Measurements from ENCODE around the gene CIT. TPM values are rescaled to one million over a fixed set of nuclear protein-coding genes. Genes with fewer than 3 reads are reported as not detected.

Gene CIT
- total RNA-seq, 1 donor from 2014 or later: 29.3 TPM

GRCh38 chr12:119676022-119676421 lies 201.1 kb downstream of the CIT start:
- Mint-ChIP-seq H3K36me3 (peaks cover 45% of the 10 kb centered on the region), H3K4me3 (no peak overlapping the region), H3K4me1 (no peaks in the 10 kb centered on the region), H3K27me3 (ENCODE audit: low read depth) (no peaks in the 10 kb centered on the region), H3K27ac (no peak overlapping the region), H3K9me3 (no peaks in the 10 kb centered on the region)
- TF ChIP-seq CTCF (IDR thresholded peaks at IDR 0.05; ENCODE audit: unreplicated experiment): no peak
- no peak for DNase-seq (ENCODE audit: low spot score in 2 of 2, unreplicated experiment in 2 of 2)

- Mint-ChIP-seq H3K4me1 (peaks cover 10% of the 10 kb centered on the region), H3K36me3 (peaks cover 39% of the 10 kb centered on the region), H3K9me3 (no peaks in the 10 kb centered on the region), H3K27ac (no peak overlapping the region), H3K4me3 (no peak overlapping the region), H3K27me3 (ENCODE audit: low read depth) (no peaks in the 10 kb centered on the region)
- DNase-seq (ENCODE audit: low spot score in 2 of 2, unreplicated experiment in 2 of 2): no peak
- no peak for TF ChIP-seq CTCF (IDR thresholded peaks at IDR 0.05; ENCODE audit: unreplicated experiment)
Measured at GRCh38 chr12:119674560-119674959, 202.6 kb downstream of the CIT start.

GRCh38 chr12:119673634-119674033 lies 203.5 kb downstream of the CIT start:
- no peak for DNase-seq (ENCODE audit: low spot score in 2 of 2, unreplicated experiment in 2 of 2)
- H3K27me3 Mint-ChIP-seq (ENCODE audit: low read depth): no peaks in the 10 kb centered on the region
- peaks cover 37% of the 10 kb centered on the region for H3K36me3 Mint-ChIP-seq
- H3K27ac Mint-ChIP-seq: no peak overlapping the region
- no peaks in the 10 kb centered on the region for H3K9me3 Mint-ChIP-seq
- no peak for TF ChIP-seq CTCF (IDR thresholded peaks at IDR 0.05; ENCODE audit: unreplicated experiment)
- peaks cover 13% of the 10 kb centered on the region for H3K4me1 Mint-ChIP-seq
- no peak overlapping the region for H3K4me3 Mint-ChIP-seq

- TF ChIP-seq CTCF (IDR thresholded peaks at IDR 0.05; ENCODE audit: unreplicated experiment): no peak
- no peak for DNase-seq (ENCODE audit: low spot score in 2 of 2, unreplicated experiment in 2 of 2)
- no peak overlapping the region for H3K4me3 Mint-ChIP-seq
- no peak overlapping the region for H3K27ac Mint-ChIP-seq
- H3K27me3 Mint-ChIP-seq (ENCODE audit: low read depth): no peaks in the 10 kb centered on the region
- H3K4me1 Mint-ChIP-seq: peaks cover 21% of the 10 kb centered on the region
- no peaks in the 10 kb centered on the region for H3K9me3 Mint-ChIP-seq
- H3K36me3 Mint-ChIP-seq: peaks cover 30% of the 10 kb centered on the region
Measured at GRCh38 chr12:119672194-119672593, 204.9 kb downstream of the CIT start.

- H3K4me3 Mint-ChIP-seq: no peak overlapping the region
- TF ChIP-seq CTCF (IDR thresholded peaks at IDR 0.05; ENCODE audit: unreplicated experiment): no peak
Measured at GRCh38 chr12:119671070-119671469, 206.1 kb downstream of the CIT start.

More at GRCh38 chr12:119671070-119671469, 206.1 kb downstream of the CIT start:
- Mint-ChIP-seq H3K27ac (no peak overlapping the region), H3K36me3 (peaks cover 20% of the 10 kb centered on the region), H3K9me3 (no peaks in the 10 kb centered on the region), H3K27me3 (ENCODE audit: low read depth) (peaks cover 1% of the 10 kb centered on the region), H3K4me1 (peaks cover 25% of the 10 kb centered on the region)
- DNase-seq (ENCODE audit: low spot score in 2 of 2, unreplicated experiment in 2 of 2): no peak

All from mesothelial cell of epicardium (in vitro differentiated cells).